Thyroid gland (tissue), 4 donors: ENCODE data around the gene PFKM.

Experiments used
- CTCF ChIP-seq, 6 experiments: fragments of 200-600 bp in 3 of 6; fragments of 450-650 bp in 3 of 6; sonication (generic) in 3 of 6; IDR thresholded peaks; one replicate each; pipeline ENCODE4 v1.5.1; 2016 to 2019; ENCODE audit warnings: antibody characterized with exemption in 6 of 6, mild to moderate bottlenecking in 2 of 6, inconsistent platforms in 1 of 6, moderate library complexity in 1 of 6
- POLR2A ChIP-seq, 2 donors: fragments of 450-650 bp; IDR thresholded peaks; one replicate each; pipeline ENCODE4 v1.6.1; 2017; ENCODE audit warnings: antibody characterized with exemption in 2 of 2, mild to moderate bottlenecking in 2 of 2, moderate library complexity in 1 of 2

DNA sequence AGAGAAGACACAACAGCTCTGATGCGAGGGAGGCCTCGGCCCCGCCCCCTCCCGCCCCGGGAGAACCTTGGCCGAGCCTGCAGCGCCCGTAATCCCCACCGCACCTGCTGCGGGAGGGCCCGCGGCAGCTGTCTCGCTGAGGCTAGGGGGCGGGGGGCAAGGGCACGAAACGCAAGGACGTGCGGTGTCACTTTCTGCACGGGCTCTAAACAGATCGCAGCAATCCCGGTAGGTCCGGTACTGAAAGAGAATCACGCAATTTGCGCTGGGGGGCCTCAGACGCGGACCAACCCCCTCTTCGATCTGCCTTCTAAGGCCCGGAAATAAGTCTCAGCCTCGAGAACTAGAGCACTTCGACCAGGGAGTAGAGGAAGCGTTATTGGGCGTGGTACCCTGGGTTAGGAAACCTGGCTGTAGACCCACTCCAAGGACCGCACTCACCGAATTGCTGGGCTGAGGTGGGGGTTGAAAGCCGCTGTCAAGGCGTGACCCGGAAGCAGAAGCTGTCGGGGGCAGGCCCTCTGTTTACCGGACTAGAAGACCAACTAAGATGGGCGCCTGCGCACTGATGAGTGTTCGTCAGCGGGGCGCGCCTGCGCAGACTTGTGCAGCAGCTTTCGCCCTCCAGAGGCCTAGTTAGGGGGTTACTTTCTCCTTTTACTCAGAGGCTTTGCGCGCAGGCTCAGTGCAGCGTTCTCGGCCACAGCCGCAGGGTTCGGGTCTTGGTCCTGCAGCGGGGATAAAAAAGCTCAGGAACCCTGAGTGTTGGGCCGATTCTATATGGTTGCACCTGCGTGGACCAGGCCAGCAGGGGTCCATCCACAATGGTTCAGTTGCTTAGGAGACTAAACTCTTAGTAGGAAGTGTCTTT lies 38.1 kb downstream of the PFKM start, which contains the start of gene ASB8:
- peak in 4 of 6 experiments; percentile 50 to 68 (median 52) for TF ChIP-seq CTCF (IDR thresholded peaks at IDR 0.05)
- TF ChIP-seq POLR2A (IDR thresholded peaks at IDR 0.05) = peak in 1 of 2 donors; percentile 65
